GM12801 (cell line): ENCODE measurements around the gene SAAL1.

Experiments
- CTCF ChIP-seq: IDR thresholded peaks from one replicate; pipeline ENCODE4 v1.5.1; 2011; ENCODE audit warnings: control low read depth; ENCODE audit not compliant: insufficient read length; ENCODE audit errors: extremely low read depth

The SAAL1 gene

GRCh38 chr11:18036456-18036855 is 69.4 kb downstream of the SAAL1 start:
- TF ChIP-seq CTCF = no peak
